Vagina (tissue), 2 donors: ENCODE results near the gene BRD3.

Experiments used
- POLR2AphosphoS5 ChIP-seq, 2 donors: sonication (generic); formaldehyde crosslinking; IDR thresholded peaks; one replicate each; pipeline ENCODE4 v1.9.0; 2017; ENCODE audit warnings: antibody characterized with exemption in 2 of 2, mild to moderate bottlenecking in 2 of 2, low read depth in 1 of 2; ENCODE audit not compliant: insufficient read depth in 1 of 2
- TF ChIP-seq, protein P1 (sequence below), 3 experiments: fragments of 450-650 bp in 2 of 3; fragments of 200-600 bp in 1 of 3; sonication (generic) in 1 of 3; IDR thresholded peaks; one replicate each; pipeline ENCODE4 v1.5.1; 2017 to 2019; ENCODE audit warnings: antibody characterized with exemption in 3 of 3, mild to moderate bottlenecking in 2 of 3, moderate library complexity in 2 of 3

DNA sequence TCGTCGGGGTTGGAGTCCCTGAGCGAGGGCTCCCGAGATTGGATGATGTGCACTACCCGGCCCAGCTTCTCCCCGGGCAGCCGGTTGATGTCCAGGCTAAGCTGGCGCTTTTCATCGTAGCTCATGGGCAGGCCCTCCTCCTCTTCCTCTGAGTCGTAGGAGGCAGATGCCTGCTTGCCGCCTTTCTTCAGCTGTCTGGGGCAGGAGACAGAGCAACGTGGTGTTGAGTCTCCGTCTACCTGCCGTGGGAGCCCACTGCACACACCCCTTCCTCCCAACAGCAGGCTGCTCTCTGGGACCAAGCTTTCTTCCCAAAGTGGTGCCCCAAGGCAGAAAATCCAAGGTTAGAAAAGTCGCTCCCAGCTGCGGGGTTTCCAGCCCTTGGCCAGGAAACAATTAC, 31.7 kb downstream of the BRD3 start:
- no peak for TF ChIP-seq POLR2AphosphoS5 (IDR thresholded peaks at IDR 0.05; ENCODE audit: insufficient read depth in 1 of 2, low read depth in 1 of 2)
- TF ChIP-seq, protein P1, sequence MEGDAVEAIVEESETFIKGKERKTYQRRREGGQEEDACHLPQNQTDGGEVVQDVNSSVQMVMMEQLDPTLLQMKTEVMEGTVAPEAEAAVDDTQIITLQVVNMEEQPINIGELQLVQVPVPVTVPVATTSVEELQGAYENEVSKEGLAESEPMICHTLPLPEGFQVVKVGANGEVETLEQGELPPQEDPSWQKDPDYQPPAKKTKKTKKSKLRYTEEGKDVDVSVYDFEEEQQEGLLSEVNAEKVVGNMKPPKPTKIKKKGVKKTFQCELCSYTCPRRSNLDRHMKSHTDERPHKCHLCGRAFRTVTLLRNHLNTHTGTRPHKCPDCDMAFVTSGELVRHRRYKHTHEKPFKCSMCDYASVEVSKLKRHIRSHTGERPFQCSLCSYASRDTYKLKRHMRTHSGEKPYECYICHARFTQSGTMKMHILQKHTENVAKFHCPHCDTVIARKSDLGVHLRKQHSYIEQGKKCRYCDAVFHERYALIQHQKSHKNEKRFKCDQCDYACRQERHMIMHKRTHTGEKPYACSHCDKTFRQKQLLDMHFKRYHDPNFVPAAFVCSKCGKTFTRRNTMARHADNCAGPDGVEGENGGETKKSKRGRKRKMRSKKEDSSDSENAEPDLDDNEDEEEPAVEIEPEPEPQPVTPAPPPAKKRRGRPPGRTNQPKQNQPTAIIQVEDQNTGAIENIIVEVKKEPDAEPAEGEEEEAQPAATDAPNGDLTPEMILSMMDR (IDR thresholded peaks at IDR 0.05), result no peak
